ENCODE data around the gene GYG2. TPM values are rescaled to one million over a fixed set of nuclear protein-coding genes. Genes with fewer than 3 reads are reported as not detected.

GYG2 gene
- total RNA-seq, 3 donors from 2014 or later: 23.1 to 84.7 (median 40.6) TPM

DNA sequence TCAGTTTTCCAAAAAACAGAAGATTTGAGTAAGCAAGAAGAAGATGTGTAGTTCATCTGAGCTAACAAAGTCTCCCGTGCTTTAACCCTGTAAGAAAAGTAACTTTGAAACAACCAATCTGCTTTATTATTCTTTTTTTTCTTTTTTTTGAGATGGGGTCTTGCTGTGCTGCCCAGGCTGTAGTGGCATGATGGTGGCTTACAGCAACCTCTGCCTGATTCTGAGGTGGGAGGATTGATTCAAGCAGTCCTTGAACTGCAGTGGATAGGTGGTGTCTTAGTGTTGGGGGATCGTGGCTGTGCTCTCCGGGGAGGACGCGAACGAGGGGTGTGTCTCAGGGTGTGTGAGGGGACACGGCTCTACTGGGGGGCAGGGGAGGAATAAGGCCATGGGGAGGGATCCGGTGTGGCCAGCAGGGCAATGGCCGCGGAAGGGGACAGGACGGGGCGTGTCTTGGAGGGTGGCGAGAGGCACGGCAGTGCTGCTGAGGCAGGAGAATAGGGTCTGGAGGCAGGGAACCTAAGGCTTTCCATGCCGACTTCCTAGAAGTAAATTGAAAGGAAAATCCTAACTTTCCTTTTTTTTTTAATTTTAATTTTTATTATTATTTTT lies 98.0 kb downstream of the GYG2 start:
- TF ChIP-seq POLR2A (IDR thresholded peaks at IDR 0.05) (no peak), POLR2AphosphoS5 (IDR thresholded peaks at IDR 0.05) (no peak)
- TF ChIP-seq, protein P1, sequence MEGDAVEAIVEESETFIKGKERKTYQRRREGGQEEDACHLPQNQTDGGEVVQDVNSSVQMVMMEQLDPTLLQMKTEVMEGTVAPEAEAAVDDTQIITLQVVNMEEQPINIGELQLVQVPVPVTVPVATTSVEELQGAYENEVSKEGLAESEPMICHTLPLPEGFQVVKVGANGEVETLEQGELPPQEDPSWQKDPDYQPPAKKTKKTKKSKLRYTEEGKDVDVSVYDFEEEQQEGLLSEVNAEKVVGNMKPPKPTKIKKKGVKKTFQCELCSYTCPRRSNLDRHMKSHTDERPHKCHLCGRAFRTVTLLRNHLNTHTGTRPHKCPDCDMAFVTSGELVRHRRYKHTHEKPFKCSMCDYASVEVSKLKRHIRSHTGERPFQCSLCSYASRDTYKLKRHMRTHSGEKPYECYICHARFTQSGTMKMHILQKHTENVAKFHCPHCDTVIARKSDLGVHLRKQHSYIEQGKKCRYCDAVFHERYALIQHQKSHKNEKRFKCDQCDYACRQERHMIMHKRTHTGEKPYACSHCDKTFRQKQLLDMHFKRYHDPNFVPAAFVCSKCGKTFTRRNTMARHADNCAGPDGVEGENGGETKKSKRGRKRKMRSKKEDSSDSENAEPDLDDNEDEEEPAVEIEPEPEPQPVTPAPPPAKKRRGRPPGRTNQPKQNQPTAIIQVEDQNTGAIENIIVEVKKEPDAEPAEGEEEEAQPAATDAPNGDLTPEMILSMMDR (IDR thresholded peaks at IDR 0.05): no peak
- H3K9me3 ChIP-seq: peaks cover 0 to 12% of the 10 kb centered on the region in 2 donors
- H3K27ac ChIP-seq: no peak overlapping the region
- no peak for DNase-seq (ENCODE audit: low spot score in 2 of 2)
- intact Hi-C loops (cut with DNase I; ENCODE audit: low total_unique reads): no loop called here
- no peaks in the 10 kb centered on the region for H3K27me3 ChIP-seq
- H3K4me1 ChIP-seq: no peaks in the 10 kb centered on the region
- H3K36me3 ChIP-seq: no peaks in the 10 kb centered on the region
- H3K4me3 ChIP-seq: no peak overlapping the region

DNA sequence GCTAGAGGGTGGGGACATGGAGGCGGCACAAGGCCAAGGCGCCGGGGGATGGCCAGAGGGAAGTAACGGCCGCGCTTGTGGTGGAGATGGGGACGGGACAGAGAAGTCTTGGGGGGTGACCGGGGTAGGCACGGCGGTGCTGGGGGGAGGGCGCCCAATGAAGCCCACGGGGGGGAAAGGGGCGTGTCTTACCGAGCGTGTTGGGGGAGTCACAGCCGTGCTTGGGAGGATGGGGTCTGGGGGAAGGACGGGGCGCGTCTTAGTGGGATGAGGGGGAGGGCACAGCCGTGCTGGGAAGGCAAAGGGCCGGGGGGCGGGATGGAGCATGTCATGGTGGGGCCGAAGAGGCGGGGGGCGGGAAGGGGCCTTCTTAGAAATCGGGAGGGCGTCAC lies 99.5 kb downstream of the GYG2 start:
- Histone ChIP-seq H3K27ac (peak overlapping the region; percentile 97 to 98), H3K27me3 (no peaks in the 10 kb centered on the region), H3K36me3 (no peaks in the 10 kb centered on the region), H3K4me1 (no peaks in the 10 kb centered on the region), H3K4me3 (peak overlapping the region; percentile 59 to 77 (median 77)), H3K9me3 (peaks cover 0 to 12% of the 10 kb centered on the region in 2 donors)
- peak; percentile 39 to 52 for DNase-seq (ENCODE audit: low spot score in 2 of 2)
- intact Hi-C loops (cut with DNase I; ENCODE audit: low total_unique reads): loop anchor here (2.0 kb wide), 1 partner anchor 33 kb away; no protein-coding TSS in a partner anchor
- TF ChIP-seq POLR2A (IDR thresholded peaks at IDR 0.05) (no peak), POLR2AphosphoS5 (IDR thresholded peaks at IDR 0.05) (no peak)
- TF ChIP-seq, protein P1 (IDR thresholded peaks at IDR 0.05): no peak

DNA sequence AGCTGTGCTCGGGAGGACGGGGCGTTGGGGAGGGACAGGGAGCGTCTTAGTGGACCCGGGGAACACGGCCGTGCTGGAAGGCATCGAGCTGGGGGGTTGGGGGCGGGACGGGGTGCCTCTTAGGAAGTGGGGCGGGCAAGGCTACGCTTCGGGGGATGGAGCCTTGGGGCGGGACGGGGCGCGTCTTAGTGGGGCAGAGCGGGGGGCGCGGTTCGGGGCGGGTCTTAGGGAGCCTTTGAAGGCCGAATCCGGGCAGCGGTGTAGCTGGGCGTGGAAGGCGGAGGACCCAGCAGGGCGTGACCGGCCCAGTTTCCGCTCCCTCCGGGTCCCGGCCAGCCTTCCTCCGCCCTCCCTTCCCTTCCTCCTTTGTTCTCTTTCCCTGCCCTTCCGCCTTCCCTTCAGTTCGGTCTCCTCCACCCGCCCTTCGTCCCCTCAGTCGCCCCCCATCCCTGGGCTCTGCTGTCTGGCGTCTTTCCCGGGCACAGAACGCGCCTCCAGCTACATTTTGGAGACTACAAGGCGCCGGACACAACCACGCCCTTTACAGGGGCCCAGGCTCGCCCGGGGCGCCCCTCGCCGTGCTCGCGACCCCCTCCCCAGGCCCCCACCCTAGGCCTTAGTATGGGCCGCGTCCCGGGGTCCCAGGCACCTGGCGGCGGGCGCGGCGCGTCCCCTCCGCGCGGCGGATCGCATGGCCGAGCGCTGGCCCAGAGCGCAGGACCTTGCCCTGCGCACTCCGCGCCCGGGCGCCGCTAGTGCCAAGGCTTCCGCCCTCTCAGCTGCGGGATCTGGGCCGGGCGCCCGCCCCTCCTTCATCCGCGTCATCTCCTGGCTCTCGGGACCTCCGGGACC lies 100.1 kb downstream of the GYG2 start, which contains the start of gene ARSD:
Gene ARSD (minus strand): TSS at position 757 of the 852 bp plus-strand sequence. CDS start 64 bp downstream, at position 693.
- Histone ChIP-seq H3K27ac (peak within 1 kb of the TSS; percentile 97 to 98), H3K36me3 (no peaks in the 10 kb centered on the region), H3K4me3 (peak within 1 kb of the TSS; percentile 59 to 77 (median 77)), H3K9me3 (peaks cover 0 to 12% of the 10 kb centered on the region in 2 donors), H3K27me3 (no peaks in the 10 kb centered on the region), H3K4me1 (no peaks in the 10 kb centered on the region)
- intact Hi-C loops (cut with DNase I; ENCODE audit: low total_unique reads): loop anchor here (2.0 kb wide), 1 partner anchor 32 kb away; no protein-coding TSS in a partner anchor
- TF ChIP-seq POLR2AphosphoS5 (IDR thresholded peaks at IDR 0.05) (peak in 2 of 3 donors; percentile 55 to 84), POLR2A (IDR thresholded peaks at IDR 0.05) (peak; percentile 65)
- TF ChIP-seq, protein P1 (IDR thresholded peaks at IDR 0.05): no peak
- peak; percentile 87 to 90 for DNase-seq (ENCODE audit: low spot score in 2 of 2)

DNA sequence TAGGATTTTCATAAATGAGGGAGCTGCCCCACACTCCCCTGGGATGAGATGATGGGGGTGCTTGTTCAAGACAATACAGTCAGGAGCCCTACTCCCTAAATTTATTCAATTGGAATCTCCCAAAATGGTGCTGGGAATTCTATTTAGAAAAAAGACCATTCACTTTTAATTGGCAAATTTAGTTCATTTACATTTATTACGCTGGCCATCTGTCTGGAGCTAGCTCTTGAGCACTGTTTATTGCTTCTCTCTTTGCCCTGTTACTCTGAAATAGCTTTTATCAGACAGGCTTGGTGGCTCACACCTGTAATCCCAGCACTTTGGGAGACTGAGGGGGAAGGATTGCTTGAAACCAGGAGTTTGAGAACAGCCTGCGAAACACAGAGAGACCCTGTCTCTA lies 102.4 kb downstream of the GYG2 start:
- no peak overlapping the region for H3K4me3 ChIP-seq
- DNase-seq (ENCODE audit: low spot score in 2 of 2): no peak
- no peak overlapping the region for H3K27ac ChIP-seq
- no peak for TF ChIP-seq POLR2AphosphoS5 (IDR thresholded peaks at IDR 0.05)
- no peaks in the 10 kb centered on the region for H3K36me3 ChIP-seq
- H3K27me3 ChIP-seq: no peaks in the 10 kb centered on the region
- intact Hi-C loops (cut with DNase I; ENCODE audit: low total_unique reads): no loop called here
- H3K4me1 ChIP-seq: no peaks in the 10 kb centered on the region
- peaks cover 0 to 12% of the 10 kb centered on the region in 2 donors for H3K9me3 ChIP-seq

DNA sequence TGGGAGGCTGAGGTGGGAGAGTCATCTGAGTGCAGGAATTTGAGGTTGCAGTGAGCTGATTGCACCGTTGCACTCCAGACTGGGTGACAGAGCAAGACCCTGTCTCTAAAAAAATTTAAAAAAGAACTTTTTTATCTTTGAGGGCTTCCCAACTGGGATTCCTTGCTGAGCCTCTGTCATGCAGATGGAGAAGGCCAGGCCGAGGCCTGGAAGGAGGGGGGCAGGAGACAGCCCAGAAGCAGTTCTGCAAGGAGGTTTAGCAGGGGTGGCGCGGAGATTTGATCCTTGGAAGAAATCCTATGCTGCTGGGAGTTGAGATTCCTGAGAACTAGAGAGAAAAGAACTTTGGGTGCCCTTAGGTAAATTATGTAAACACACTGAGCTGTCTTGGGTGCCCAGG lies 102.9 kb downstream of the GYG2 start:
- Histone ChIP-seq H3K4me3 (no peak overlapping the region), H3K4me1 (no peaks in the 10 kb centered on the region), H3K27me3 (no peaks in the 10 kb centered on the region), H3K9me3 (peaks cover 0 to 12% of the 10 kb centered on the region in 2 donors), H3K27ac (no peak overlapping the region), H3K36me3 (no peaks in the 10 kb centered on the region)
- TF ChIP-seq POLR2AphosphoS5 (IDR thresholded peaks at IDR 0.05) (no peak), POLR2A (IDR thresholded peaks at IDR 0.05) (no peak)
- TF ChIP-seq, protein P1 (IDR thresholded peaks at IDR 0.05): no peak
- no peak for DNase-seq (ENCODE audit: low spot score in 2 of 2)
- intact Hi-C loops (cut with DNase I; ENCODE audit: low total_unique reads): no loop called here

Other genes with a start within 250 kb of the GYG2 start
- gene CD99, start 137.6 kb upstream of the GYG2 start, total RNA-seq: 100 to 1,000 TPM in 2 of 3 donors, 10 to 100 TPM in 1; 96.3 to 536 (median 142) TPM
- gene XG, start 76.9 kb upstream of the GYG2 start, total RNA-seq: 10 to 100 TPM in 1 of 3 donors, 1 to 10 TPM in 1, under 1 TPM in 1; 0.59 to 14.4 (median 2.6) TPM
- 10 to 100 TPM; 28.0 to 83.3 (median 47.2) TPM for gene ARSD, start 100.4 kb downstream of the GYG2 start, total RNA-seq
- gene ARSH, start 177.6 kb downstream of the GYG2 start, total RNA-seq: under 1 TPM in 1 of 3 donors, not detected in 2; 0.33 TPM
- not detected for gene ARSF, start 212.5 kb downstream of the GYG2 start, total RNA-seq

All from breast epithelium (tissue), 4 donors.